ENCODE measurements around the gene DCAF8L2.
A peak's percentile ranks its signal among the peaks of the same experiment; 100 is the strongest.
"Not testable (repeated sequence)": the region's sequence is repeated elsewhere in the genome, so short reads cannot be mapped to it uniquely, and the experiment has no call there.

Gene DCAF8L2

GRCh38 chrX:27590044-27590443, at the start of gene DCAF8L2:
TSS of gene DCAF8L2 (plus strand) at chrX:27590344. CDS start at chrX:27746896, 156,552 bp downstream.
- no peak for FAIRE-seq

GRCh38 chrX:27541161-27541560, 49.0 kb upstream of the DCAF8L2 start:
- not testable (repeated sequence) for FAIRE-seq

- no peak for FAIRE-seq
Observed at GRCh38 chrX:27548624-27549023, 41.5 kb upstream of the DCAF8L2 start.

GRCh38 chrX:27549688-27550087, 40.5 kb upstream of the DCAF8L2 start:
- no peak for FAIRE-seq

- FAIRE-seq: no peak
Observed at GRCh38 chrX:27555514-27555913, 34.6 kb upstream of the DCAF8L2 start.

GRCh38 chrX:27565992-27566391, 24.2 kb upstream of the DCAF8L2 start:
- FAIRE-seq: no peak

GRCh38 chrX:27571164-27571563, 19.0 kb upstream of the DCAF8L2 start:
- no peak for FAIRE-seq

- no peak for FAIRE-seq
Observed at GRCh38 chrX:27575565-27575964, 14.6 kb upstream of the DCAF8L2 start.

- no peak for FAIRE-seq
Observed at GRCh38 chrX:27583976-27584375, 6.2 kb upstream of the DCAF8L2 start.

- no peak for FAIRE-seq
Observed at GRCh38 chrX:27591938-27592337, 1.8 kb downstream of the DCAF8L2 start.

- FAIRE-seq: peak; percentile 63
Observed at GRCh38 chrX:27597508-27597907, 7.4 kb downstream of the DCAF8L2 start.

- no peak for FAIRE-seq
Observed at GRCh38 chrX:27598312-27598711, 8.2 kb downstream of the DCAF8L2 start.

- FAIRE-seq: no peak
Observed at GRCh38 chrX:27599928-27600327, 9.8 kb downstream of the DCAF8L2 start.

- no peak for FAIRE-seq
Observed at GRCh38 chrX:27600686-27601085, 10.5 kb downstream of the DCAF8L2 start.

GRCh38 chrX:27608671-27609070, 18.5 kb downstream of the DCAF8L2 start:
- no peak for FAIRE-seq

GRCh38 chrX:27619459-27619858, 29.3 kb downstream of the DCAF8L2 start:
- FAIRE-seq: no peak

GRCh38 chrX:27619975-27620374, 29.8 kb downstream of the DCAF8L2 start:
- FAIRE-seq: no peak

- no peak for FAIRE-seq
Observed at GRCh38 chrX:27622883-27623282, 32.7 kb downstream of the DCAF8L2 start.

- FAIRE-seq: no peak
Observed at GRCh38 chrX:27626066-27626465, 35.9 kb downstream of the DCAF8L2 start.

- no peak for FAIRE-seq
Observed at GRCh38 chrX:27633328-27633727, 43.2 kb downstream of the DCAF8L2 start.

- FAIRE-seq: no peak
Observed at GRCh38 chrX:27656581-27656980, 66.4 kb downstream of the DCAF8L2 start.

- FAIRE-seq: no peak
Observed at GRCh38 chrX:27660878-27661277, 70.7 kb downstream of the DCAF8L2 start.

GRCh38 chrX:27671234-27671633, 81.1 kb downstream of the DCAF8L2 start:
- no peak for FAIRE-seq

GRCh38 chrX:27674491-27674890, 84.3 kb downstream of the DCAF8L2 start:
- FAIRE-seq: no peak

GRCh38 chrX:27675493-27675892, 85.3 kb downstream of the DCAF8L2 start:
- FAIRE-seq: no peak

- no peak for FAIRE-seq
Observed at GRCh38 chrX:27679281-27679680, 89.1 kb downstream of the DCAF8L2 start.
